Measurements from ENCODE around the gene LRSAM1.

The LRSAM1 gene

DNA sequence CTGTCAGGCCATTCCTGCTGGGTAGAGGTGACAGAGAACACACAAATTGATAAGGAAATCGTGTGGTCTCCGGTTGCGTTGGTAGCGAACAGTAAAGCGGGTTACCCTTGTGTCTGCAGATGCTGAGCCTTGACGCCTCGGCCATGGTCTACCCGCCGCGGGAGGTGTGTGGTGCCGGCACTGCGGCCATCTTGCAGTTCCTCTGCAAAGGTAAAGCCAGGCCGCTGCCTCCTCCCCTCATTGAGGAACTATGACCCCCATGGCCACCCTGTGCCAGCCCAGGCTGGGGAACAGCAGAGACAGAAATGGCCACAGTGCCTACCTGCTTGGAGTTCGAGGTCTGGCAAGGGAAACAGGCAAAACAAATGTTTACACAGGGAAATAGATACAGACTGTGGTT is 16.3 kb downstream of the LRSAM1 start:
- no peak for DNase-seq (ENCODE audit: low spot score)
- Histone ChIP-seq H3K36me3 (ENCODE audit: low read depth) (peaks cover 37% of the 10 kb centered on the region), H3K9me3 (ENCODE audit: severe bottlenecking) (no peaks in the 10 kb centered on the region), H3K27ac (ENCODE audit: poor library complexity, severe bottlenecking) (no peak overlapping the region), H3K4me1 (ENCODE audit: insufficient read depth, poor library complexity, severe bottlenecking) (no peaks in the 10 kb centered on the region), H3K27me3 (ENCODE audit: insufficient read depth, poor library complexity, severe bottlenecking) (no peaks in the 10 kb centered on the region), H3K4me3 (ENCODE audit: severe bottlenecking) (no peak overlapping the region)
- ATAC-seq (ENCODE audit: low read depth) = no peak
- TF ChIP-seq, protein P1, sequence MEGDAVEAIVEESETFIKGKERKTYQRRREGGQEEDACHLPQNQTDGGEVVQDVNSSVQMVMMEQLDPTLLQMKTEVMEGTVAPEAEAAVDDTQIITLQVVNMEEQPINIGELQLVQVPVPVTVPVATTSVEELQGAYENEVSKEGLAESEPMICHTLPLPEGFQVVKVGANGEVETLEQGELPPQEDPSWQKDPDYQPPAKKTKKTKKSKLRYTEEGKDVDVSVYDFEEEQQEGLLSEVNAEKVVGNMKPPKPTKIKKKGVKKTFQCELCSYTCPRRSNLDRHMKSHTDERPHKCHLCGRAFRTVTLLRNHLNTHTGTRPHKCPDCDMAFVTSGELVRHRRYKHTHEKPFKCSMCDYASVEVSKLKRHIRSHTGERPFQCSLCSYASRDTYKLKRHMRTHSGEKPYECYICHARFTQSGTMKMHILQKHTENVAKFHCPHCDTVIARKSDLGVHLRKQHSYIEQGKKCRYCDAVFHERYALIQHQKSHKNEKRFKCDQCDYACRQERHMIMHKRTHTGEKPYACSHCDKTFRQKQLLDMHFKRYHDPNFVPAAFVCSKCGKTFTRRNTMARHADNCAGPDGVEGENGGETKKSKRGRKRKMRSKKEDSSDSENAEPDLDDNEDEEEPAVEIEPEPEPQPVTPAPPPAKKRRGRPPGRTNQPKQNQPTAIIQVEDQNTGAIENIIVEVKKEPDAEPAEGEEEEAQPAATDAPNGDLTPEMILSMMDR (IDR thresholded peaks at IDR 0.05; ENCODE audit: poor library complexity, severe bottlenecking) = no peak

DNA sequence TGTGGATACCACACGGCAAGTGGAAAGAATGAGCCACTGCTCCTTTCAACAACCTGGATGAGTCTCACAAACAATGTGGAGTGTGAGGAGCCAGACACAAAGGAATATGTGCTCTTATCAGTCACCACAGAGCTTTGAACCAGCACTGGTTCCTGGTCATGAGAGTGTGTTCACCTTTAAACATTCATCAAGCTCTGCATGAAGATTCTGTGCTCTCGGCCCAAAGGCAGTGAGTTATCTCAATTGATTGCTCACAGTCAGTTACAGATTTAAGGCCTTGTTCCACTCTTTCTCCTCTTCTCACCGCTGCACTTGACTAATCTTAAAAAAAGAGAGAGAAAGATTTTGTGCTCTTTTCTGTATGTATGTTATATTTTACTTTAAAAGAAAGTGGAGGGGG is 19.4 kb downstream of the LRSAM1 start:
- no peak for DNase-seq (ENCODE audit: low spot score)
- TF ChIP-seq, protein P1 (IDR thresholded peaks at IDR 0.05; ENCODE audit: poor library complexity, severe bottlenecking) = no peak
- Histone ChIP-seq H3K9me3 (ENCODE audit: severe bottlenecking) (no peaks in the 10 kb centered on the region), H3K4me3 (ENCODE audit: severe bottlenecking) (no peak overlapping the region), H3K27ac (ENCODE audit: poor library complexity, severe bottlenecking) (no peak overlapping the region), H3K36me3 (ENCODE audit: low read depth) (peaks cover 12% of the 10 kb centered on the region), H3K27me3 (ENCODE audit: insufficient read depth, poor library complexity, severe bottlenecking) (no peaks in the 10 kb centered on the region), H3K4me1 (ENCODE audit: insufficient read depth, poor library complexity, severe bottlenecking) (no peaks in the 10 kb centered on the region)
- ATAC-seq (ENCODE audit: low read depth) = no peak

DNA sequence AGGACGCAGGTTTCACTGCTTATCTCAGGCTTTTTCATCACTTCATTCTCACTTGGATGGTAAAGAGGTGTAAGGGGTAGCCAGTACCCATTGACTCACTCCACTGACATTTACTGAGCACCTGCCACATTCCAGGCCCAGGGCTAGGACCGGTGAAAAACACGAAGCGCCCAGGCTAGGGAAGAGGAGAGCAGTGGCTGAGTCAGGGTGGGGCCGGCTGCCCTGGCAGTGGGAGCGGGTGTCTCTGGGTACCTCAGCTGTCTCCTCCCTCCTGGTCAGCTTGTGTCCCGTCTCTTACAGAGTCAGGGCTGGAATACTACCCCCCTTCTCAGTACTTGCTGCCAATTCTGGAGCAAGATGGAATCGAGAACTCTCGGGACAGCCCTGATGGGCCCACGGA is 22.2 kb downstream of the LRSAM1 start:
- peaks cover 23% of the 10 kb centered on the region for H3K36me3 ChIP-seq (ENCODE audit: low read depth)
- H3K4me3 ChIP-seq (ENCODE audit: severe bottlenecking) = no peak overlapping the region
- no peak overlapping the region for H3K27ac ChIP-seq (ENCODE audit: poor library complexity, severe bottlenecking)
- DNase-seq (ENCODE audit: low spot score) (no peak), ATAC-seq (ENCODE audit: low read depth) (no peak)
- no peaks in the 10 kb centered on the region for H3K27me3 ChIP-seq (ENCODE audit: insufficient read depth, poor library complexity, severe bottlenecking)
- H3K9me3 ChIP-seq (ENCODE audit: severe bottlenecking) = no peaks in the 10 kb centered on the region
- no peaks in the 10 kb centered on the region for H3K4me1 ChIP-seq (ENCODE audit: insufficient read depth, poor library complexity, severe bottlenecking)
- TF ChIP-seq, protein P1 (IDR thresholded peaks at IDR 0.05; ENCODE audit: poor library complexity, severe bottlenecking) = no peak

DNA sequence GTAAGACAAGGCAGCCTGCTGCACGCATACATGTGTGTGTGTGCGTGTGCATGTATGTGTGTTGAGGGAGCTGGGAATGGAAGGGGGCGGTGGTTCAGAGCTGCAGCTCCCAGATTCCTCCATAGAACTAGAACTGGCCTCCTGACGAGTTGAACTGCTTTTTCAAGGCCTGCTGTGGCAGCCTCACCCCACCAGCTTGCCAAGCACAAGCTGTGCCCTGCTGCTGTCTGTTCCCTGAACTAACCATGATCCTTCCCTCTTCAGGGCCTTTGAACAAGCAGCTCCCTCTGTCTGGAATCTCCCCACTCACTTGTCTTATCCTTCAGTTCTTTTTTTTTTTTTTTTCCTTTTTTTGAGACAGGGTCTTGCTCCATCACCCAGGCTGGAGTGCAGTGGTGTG is 22.6 kb downstream of the LRSAM1 start:
- DNase-seq (ENCODE audit: low spot score) = no peak
- Histone ChIP-seq H3K27me3 (ENCODE audit: insufficient read depth, poor library complexity, severe bottlenecking) (no peaks in the 10 kb centered on the region), H3K27ac (ENCODE audit: poor library complexity, severe bottlenecking) (no peak overlapping the region), H3K36me3 (ENCODE audit: low read depth) (peaks cover 25% of the 10 kb centered on the region), H3K9me3 (ENCODE audit: severe bottlenecking) (no peaks in the 10 kb centered on the region), H3K4me3 (ENCODE audit: severe bottlenecking) (no peak overlapping the region), H3K4me1 (ENCODE audit: insufficient read depth, poor library complexity, severe bottlenecking) (no peaks in the 10 kb centered on the region)
- TF ChIP-seq, protein P1 (IDR thresholded peaks at IDR 0.05; ENCODE audit: poor library complexity, severe bottlenecking) = no peak
- ATAC-seq (ENCODE audit: low read depth) = no peak

DNA sequence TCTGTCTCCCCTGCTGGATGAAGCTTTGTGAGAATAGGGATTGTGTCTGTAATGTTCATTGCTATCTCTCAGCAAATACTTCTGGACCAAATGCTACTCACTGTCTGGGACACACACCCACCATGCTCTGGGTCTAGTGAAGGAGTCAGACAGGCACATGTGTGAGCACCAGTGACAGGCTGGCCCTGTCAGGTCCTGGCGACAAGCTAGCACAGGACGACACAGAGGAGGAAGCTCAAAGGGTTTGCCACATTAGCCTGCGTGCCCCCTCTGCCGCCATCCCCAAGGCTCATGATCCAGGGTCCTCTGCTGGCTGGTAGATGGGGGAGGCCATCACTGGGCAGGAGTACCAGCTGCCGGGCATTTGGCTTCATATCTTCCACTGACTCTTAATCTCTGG is 23.3 kb downstream of the LRSAM1 start:
- TF ChIP-seq, protein P1 (IDR thresholded peaks at IDR 0.05; ENCODE audit: poor library complexity, severe bottlenecking) = no peak
- no peaks in the 10 kb centered on the region for H3K9me3 ChIP-seq (ENCODE audit: severe bottlenecking)
- H3K4me3 ChIP-seq (ENCODE audit: severe bottlenecking) = no peak overlapping the region
- DNase-seq (ENCODE audit: low spot score) (no peak), ATAC-seq (ENCODE audit: low read depth) (no peak)
- no peak overlapping the region for H3K27ac ChIP-seq (ENCODE audit: poor library complexity, severe bottlenecking)
- H3K36me3 ChIP-seq (ENCODE audit: low read depth) = peaks cover 29% of the 10 kb centered on the region
- H3K4me1 ChIP-seq (ENCODE audit: insufficient read depth, poor library complexity, severe bottlenecking) = no peaks in the 10 kb centered on the region
- no peaks in the 10 kb centered on the region for H3K27me3 ChIP-seq (ENCODE audit: insufficient read depth, poor library complexity, severe bottlenecking)
